Transverse colon (tissue), 4 donors: Measurements from ENCODE around the gene TNFRSF6B. TPM values are rescaled to one million over a fixed set of nuclear protein-coding genes. Genes with fewer than 3 reads are reported as not detected.

Experiments used
- DNase-seq: peaks from one replicate; pipeline ENCODE4 v3.0.0-alpha.2; 2019
- H3K27ac ChIP-seq, 4 donors: fragments of 200-600 bp; sonication (generic); 2 replicates each; pipeline ENCODE4 v1.5.1; 2016 to 2018; ENCODE audit warnings: inconsistent platforms in 4 of 4
- H3K27me3 ChIP-seq: fragments of 200-600 bp; sonication (generic); 2 replicates; pipeline ENCODE4 v1.5.1; 2017; ENCODE audit warnings: inconsistent platforms
- H3K36me3 ChIP-seq, 4 donors: fragments of 200-600 bp; sonication (generic); 2 replicates each; pipeline ENCODE4 v1.5.1; 2017 to 2019; ENCODE audit warnings: inconsistent platforms in 4 of 4
- H3K4me1 ChIP-seq, 4 donors: fragments of 200-600 bp; sonication (generic); 2 replicates each; pipeline ENCODE4 v1.5.1; 2017 to 2020; ENCODE audit warnings: inconsistent platforms in 4 of 4
- H3K4me3 ChIP-seq, 4 donors: fragments of 200-600 bp; sonication (generic); 1 replicate in 1 of 4; 2 replicates in 3 of 4; pipeline versions ENCODE4 v1.5.1 to v1.6.1; 2017 to 2019; ENCODE audit warnings: inconsistent platforms in 4 of 4
- H3K9me3 ChIP-seq, 2 donors: fragments of 200-600 bp; sonication (generic); 2 replicates each; pipeline ENCODE4 v1.5.1; 2017 to 2019; ENCODE audit warnings: inconsistent platforms in 2 of 2
- CTCF ChIP-seq, 5 experiments: fragments of 200-600 bp in 3 of 5; fragments of 450-650 bp in 2 of 5; sonication (generic) in 3 of 5; IDR thresholded peaks; 1 replicate in 2 of 5; 2 replicates in 3 of 5; pipeline ENCODE4 v1.5.1; 2016 to 2017; ENCODE audit warnings: antibody characterized with exemption in 5 of 5, inconsistent platforms in 3 of 5, mild to moderate bottlenecking in 2 of 5, moderate library complexity in 1 of 5
- EP300 ChIP-seq: sonication (generic); formaldehyde crosslinking; IDR thresholded peaks from one replicate; pipeline ENCODE4 v1.6.1; 2017; ENCODE audit warnings: antibody characterized with exemption, low read depth
- POLR2A ChIP-seq: fragments of 450-650 bp; IDR thresholded peaks from one replicate; pipeline ENCODE4 v1.6.1; 2016; ENCODE audit warnings: antibody characterized with exemption, mild to moderate bottlenecking, moderate library complexity
- POLR2AphosphoS5 ChIP-seq, 3 donors: sonication (generic); formaldehyde crosslinking; IDR thresholded peaks; one replicate each; pipeline ENCODE4 v1.6.1; 2016; ENCODE audit warnings: antibody characterized with exemption in 3 of 3
- WGBS, 2 donors: methylation state at CpG; one replicate each; pipeline ENCODE4 v1.1.5; 2018; ENCODE audit warnings: low coverage in 1 of 2; 5-methylcytosine and 5-hydroxymethylcytosine counted together
- in situ Hi-C, 4 donors: fragments of 200-750 bp; cut with MboI; loops; one replicate each; pipeline versions ENCODE4 v1.15.0 to v1.15.1; 2017; ENCODE audit warnings: low sequenced_read_pairs in 3 of 4, low pct_ligation_motif_present in 1 of 4, low pct_unique_long_range_greater_than_20kb in 1 of 4
- intact Hi-C: fragments of 100-400 bp; cut with DNase I; formaldehyde crosslinking; loops from one replicate; pipeline ENCODE4 v1.15.1; 2023; ENCODE audit warnings: low total_unique reads
- total RNA-seq, 4 donors: library from RNA; depleted of rRNA; stranded (reverse); fragments of >200 nt; gene quantifications; one replicate each; pipeline ENCODE4 v1.1.0, GENCODE V29; 2016

Gene TNFRSF6B
- total RNA-seq, 4 donors from 2014 or later, result 4.2 to 34.4 (median 13.6) TPM

GRCh38 chr20:63739130-63740069 lies 42.9 kb downstream of the TNFRSF6B start, which contains the start of gene SLC2A4RG:
Gene SLC2A4RG (plus strand): TSS chr20:63739776. CDS start chr20:63739913, 137 bp downstream.
- Histone ChIP-seq H3K9me3 (no peaks in the 10 kb centered on the region), H3K27me3 (no peaks in the 10 kb centered on the region), H3K27ac (peak within 1 kb of the TSS; percentile 89 to 98 (median 92)), H3K4me1 (peaks cover 39 to 56% (median 48%) of the 10 kb centered on the region in 4 donors), H3K36me3 (no peaks in the 10 kb centered on the region), H3K4me3 (peak within 1 kb of the TSS; percentile 37 to 72 (median 53))
- in situ Hi-C loops (no loop called here), intact Hi-C loops (no loop called here)
- TF ChIP-seq EP300 (no peak), POLR2A (peak; percentile 3), CTCF (IDR thresholded peaks at IDR 0.05) (no peak)
- 2% methylated on average over 20 of the region's 136 CpGs; no CpG with 5 or more reads in 1 of the 2 donors for WGBS, 2 donors
- peak; percentile 87 for DNase-seq

- Histone ChIP-seq H3K4me3 (peak overlapping the region; percentile 9 to 72 (median 53)), H3K27ac (peak overlapping the region; percentile 89 to 98 (median 91)), H3K4me1 (peaks cover 39 to 56% (median 48%) of the 10 kb centered on the region in 4 donors), H3K36me3 (no peaks in the 10 kb centered on the region), H3K9me3 (no peaks in the 10 kb centered on the region), H3K27me3 (no peaks in the 10 kb centered on the region)
- DNase-seq, result peak; percentile 52
- in situ Hi-C loops, result no loop called here
- intact Hi-C loops, result no loop called here
- TF ChIP-seq POLR2A (no peak), EP300 (no peak), POLR2AphosphoS5 (IDR thresholded peaks at IDR 0.05) (no peak), CTCF (IDR thresholded peaks at IDR 0.05) (no peak)
- WGBS, 2 donors, result 1% methylated on average over 54 of the region's 80 CpGs; no CpG with 5 or more reads in 1 of the 2 donors
Measured at GRCh38 chr20:63740070-63740626, 43.7 kb downstream of the TNFRSF6B start.

- in situ Hi-C loops (no loop called here), intact Hi-C loops (no loop called here)
- Histone ChIP-seq H3K4me3 (peak overlapping the region; percentile 9 to 72 (median 53)), H3K36me3 (no peaks in the 10 kb centered on the region), H3K9me3 (no peaks in the 10 kb centered on the region), H3K4me1 (peaks cover 38 to 52% (median 46%) of the 10 kb centered on the region in 4 donors), H3K27ac (peak overlapping the region; percentile 89 to 98 (median 91)), H3K27me3 (no peaks in the 10 kb centered on the region)
- peak; percentile 93 for DNase-seq
- TF ChIP-seq EP300, result no peak
- peak; percentile 65 to 75 (median 67) for TF ChIP-seq POLR2AphosphoS5 (IDR thresholded peaks at IDR 0.05)
- TF ChIP-seq CTCF (IDR thresholded peaks at IDR 0.05), result peak in 2 of 5 experiments; percentile 7 to 31
- peak; percentile 54 for TF ChIP-seq POLR2A
- WGBS, 2 donors, result 4% methylated on average over 5 of the region's 29 CpGs; no CpG with 5 or more reads in 1 of the 2 donors
Measured at GRCh38 chr20:63740627-63741353, 44.3 kb downstream of the TNFRSF6B start.
